EL (cell line): ENCODE results near the gene SLC43A1.

ENCODE experiments used
- DNase-seq: peaks from one replicate; pipeline ENCODE4 v3.0.0-alpha.2; 2016

SLC43A1 gene

GRCh38 chr11:57497303-57498247 lies 17.9 kb downstream of the SLC43A1 start:
- DNase-seq: no peak

DNA sequence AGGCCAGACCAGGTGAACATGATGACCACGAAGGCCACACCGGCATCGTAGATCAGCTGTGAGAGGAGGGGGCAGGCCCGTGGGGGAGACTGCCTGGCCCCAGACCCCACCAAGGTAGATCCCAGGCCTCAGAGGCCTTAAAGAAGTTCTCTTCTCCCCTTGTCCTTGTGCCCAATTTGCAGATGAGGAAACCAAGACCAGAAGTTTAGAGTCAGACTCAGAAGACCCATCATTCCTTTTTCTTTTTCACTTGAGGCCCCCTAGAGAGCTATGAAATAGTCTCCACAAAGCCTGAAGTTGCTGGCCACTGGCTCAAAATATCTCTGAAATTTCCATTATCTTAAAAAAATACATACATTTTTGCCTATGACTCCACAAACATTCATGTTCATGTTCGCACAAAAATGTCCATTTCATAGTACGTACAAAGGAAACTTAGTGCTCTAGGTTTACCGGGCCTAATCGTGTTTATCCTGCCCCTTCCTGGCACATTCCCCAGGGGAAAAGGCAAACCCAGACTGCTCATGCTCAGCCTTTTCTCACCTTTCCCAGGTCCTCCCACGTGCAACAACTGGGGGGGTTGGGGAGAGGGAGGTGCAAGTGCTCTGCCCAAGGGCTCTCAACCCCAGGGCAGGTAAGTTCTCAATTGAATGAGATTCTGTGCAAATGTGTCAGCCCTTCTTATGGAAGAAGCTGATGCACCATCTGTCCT lies 19.2 kb downstream of the SLC43A1 start:
- DNase-seq: no peak

GRCh38 chr11:57493507-57494503 lies 21.7 kb downstream of the SLC43A1 start:
- peak; percentile 31 for DNase-seq

GRCh38 chr11:57491371-57492061 lies 24.0 kb downstream of the SLC43A1 start:
- peak; percentile 44 for DNase-seq

GRCh38 chr11:57490456-57491248 lies 24.9 kb downstream of the SLC43A1 start:
- peak; percentile 43 for DNase-seq

DNA sequence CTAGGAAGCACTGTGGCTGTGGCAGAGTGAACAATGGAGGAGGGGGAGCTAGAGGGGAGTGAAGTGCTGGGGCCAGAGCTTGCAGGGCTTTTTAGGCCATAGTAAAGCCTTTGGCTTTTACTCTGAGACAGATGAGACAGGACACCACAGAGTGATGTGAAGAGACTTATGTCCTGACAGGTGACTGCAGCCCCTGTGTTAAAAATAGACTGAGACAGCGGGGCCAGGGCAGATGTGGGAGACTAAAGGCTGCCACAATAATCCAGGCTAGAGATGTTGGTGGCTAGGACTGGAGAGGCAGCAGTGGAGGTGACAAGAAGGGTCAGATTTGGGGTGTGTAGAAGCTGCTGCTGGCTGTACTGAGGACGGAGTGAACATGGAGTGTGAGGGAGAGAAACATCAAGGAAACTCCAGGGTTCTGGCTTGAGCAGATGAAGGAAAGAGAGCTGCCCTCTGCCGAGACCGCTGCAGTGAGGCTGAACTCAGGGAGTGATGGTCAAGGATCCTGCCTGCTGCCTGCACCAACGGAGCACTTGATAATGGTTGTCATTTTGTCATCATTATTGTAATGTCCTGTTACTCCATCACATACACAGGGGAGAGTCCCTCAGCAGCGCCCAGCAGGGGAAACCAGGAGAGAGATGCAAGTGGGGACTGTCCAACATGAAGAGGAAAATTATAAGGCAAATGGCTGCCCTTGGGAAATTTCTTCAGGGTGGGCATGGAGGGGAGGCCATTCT lies 27.4 kb downstream of the SLC43A1 start:
- DNase-seq: no peak

- DNase-seq: no peak
These were observed 28.3 kb downstream of the SLC43A1 start for GRCh38 chr11:57487021-57487778.

- DNase-seq: no peak
These were observed 30.1 kb downstream of the SLC43A1 start for GRCh38 chr11:57485217-57485990.

GRCh38 chr11:57484141-57484710 lies 31.3 kb downstream of the SLC43A1 start:
- no peak for DNase-seq

DNA sequence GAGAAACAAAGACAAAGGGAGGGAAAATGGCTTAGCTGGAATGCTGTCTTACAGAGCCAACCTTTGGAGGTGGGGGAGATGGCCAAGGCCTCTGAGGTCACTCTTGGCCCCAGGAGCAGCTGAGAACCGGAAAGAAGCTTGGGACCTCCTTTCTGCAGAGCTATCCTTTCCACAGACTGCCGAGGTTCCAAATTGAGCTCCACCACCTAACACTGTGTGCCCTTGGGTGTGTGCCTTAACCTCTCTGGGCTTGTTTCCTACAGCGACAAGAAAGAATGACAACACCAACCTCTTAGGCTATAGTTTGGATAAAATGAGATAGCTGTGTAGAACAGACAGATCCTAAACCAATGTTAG lies 32.0 kb downstream of the SLC43A1 start:
- DNase-seq: no peak

DNA sequence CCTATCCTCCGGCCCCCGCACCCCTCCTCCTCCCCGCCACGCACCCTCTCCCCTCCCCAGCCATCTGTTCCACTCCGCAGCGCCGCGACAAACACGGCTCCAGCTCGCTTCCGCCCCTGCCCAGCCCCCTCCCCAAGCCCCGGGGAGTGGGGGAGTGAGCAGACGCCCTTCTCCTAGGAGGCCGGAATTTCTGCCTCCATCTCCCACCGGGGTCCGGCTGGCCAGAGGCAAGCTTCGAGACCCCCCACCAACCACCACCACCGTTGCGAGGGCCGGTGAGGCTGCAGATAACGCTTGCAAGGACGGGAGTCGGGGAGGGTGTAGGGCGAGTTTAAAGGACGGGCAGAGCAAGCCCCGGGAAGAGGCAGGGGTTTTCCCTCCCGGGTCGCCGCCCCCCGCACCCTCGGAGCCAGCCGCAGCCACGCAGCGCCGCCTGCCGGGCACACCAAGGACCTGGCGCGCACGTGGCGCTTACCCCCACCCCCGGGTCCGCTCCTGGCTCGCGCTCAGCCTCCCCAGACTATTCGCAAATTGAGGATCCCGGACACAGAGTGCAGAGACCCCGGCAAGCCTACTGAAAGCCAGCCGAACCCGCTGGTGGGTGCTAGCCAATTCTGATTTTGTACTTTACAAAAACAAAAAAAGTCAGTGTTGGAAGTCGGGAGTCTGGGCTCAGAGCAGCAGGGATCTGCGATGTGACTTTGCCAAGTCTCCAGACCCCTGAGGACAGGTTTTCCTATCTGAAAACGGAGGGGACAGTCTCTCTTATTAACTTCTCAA lies 32.5 kb downstream of the SLC43A1 start:
- DNase-seq: peak; percentile 36

DNA sequence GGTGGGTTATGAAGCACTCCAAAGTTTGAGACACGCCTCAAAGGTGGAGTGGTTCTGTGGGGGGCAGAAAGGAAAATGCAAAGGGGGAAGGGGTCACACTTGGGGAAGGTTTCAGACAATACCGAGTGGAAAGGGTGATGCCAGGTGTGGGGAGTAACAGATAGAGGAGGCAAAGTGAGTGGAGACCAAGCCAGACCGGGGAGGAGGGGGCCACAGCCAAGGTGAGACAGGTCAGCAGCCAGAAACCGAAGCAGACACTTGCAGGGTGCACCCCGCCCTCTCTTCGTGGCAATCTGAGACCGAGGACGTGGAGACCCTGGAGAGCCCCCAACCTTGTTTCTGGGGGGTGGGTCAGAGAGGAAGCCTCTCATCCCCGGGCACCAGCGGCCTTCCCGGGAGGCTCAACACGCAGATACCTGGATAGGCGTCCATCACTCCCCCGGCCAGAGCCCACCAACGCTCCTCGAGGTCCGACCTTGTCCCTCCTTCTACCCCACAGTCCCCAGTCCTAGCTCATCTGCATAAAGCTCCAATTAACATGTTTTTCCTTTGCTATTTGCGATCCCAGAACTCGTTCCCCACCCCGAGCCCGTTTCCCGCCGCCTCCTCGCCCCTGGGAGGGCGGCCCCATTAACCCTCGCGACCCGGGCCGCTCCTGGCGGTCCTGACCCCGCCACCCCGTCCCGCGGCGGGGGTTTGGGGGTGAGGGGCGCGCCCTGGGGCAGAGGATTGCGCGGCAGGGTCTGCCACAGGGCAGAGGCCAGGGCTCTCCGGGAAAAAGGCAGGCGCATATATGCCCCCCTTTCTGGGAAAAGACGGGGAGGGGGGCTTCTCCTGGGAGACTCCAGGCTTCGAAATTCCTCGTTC lies 33.4 kb downstream of the SLC43A1 start:
- DNase-seq: no peak

DNA sequence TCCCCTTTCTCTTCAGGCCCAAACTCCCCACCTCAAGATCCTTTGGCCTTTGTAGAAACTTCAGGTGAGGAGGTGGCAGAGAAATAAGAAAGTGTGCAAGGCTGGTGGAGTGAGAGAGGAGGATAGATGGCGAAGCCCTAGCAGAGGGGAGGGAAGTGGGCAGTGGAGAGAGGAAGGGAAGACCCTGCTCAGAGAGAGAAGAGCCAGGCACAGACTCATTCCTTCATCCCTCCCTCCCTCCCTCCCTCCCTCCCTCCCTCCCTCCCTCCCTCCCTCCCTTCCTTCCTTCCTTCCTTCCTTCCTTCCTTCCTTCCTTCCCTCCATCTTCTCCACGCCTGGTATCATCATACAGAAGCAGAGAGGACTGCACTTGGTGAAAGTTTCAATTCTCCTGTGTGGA lies 34.2 kb downstream of the SLC43A1 start:
- no peak for DNase-seq

DNA sequence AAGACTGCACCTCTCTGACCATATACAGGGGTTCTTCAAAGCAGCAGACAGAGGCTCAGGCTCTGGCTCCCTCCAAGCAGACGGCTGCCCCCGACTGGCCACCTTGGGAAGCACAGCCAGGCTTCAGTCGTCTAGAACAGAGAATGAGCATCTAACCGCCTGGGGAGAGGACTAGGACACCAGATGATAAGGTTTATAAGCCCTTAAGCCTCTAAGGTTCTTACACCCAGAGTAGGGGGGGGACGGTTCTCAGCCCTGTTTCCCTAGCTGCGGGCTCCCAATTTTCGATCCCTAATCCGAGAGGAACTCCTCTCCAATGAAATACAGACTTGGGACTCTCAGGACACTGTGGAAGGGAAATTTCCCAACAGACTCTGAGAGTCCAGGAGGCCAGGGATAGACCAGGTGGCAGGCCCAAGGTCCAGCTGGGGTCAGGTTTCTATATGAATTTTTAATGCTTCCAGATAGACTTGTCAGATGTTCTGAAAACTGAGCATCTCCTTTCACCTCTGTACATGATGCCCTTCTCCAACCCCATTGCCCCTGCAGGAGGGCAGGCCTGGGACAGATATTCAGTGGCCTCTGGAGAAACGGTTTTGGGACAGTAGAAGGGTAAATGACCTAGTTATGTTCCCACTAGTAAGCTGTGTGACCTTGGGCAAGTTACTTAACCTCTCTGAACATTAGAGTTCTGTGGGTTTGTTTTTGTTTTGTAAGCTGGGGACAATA lies 34.9 kb downstream of the SLC43A1 start:
- DNase-seq: peak; percentile 55

DNA sequence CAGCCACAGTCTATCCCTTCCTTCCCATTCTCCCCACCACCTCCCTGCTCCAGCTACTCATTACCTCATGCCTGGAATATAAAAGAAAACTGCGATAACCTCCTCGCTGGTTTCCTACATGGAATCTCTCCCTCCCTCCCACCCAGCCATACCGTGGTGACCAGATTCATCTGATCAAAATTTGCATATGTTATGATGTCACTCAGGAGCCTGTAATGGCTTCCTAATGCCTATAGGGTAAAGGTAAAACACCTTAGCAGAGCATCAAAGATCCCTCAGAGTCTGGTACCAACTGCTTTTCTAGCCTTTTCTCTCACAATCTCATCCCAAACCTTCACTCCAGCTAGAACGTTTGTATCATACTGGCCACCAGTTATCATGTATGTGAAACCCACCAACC lies 35.6 kb downstream of the SLC43A1 start:
- DNase-seq: no peak

DNA sequence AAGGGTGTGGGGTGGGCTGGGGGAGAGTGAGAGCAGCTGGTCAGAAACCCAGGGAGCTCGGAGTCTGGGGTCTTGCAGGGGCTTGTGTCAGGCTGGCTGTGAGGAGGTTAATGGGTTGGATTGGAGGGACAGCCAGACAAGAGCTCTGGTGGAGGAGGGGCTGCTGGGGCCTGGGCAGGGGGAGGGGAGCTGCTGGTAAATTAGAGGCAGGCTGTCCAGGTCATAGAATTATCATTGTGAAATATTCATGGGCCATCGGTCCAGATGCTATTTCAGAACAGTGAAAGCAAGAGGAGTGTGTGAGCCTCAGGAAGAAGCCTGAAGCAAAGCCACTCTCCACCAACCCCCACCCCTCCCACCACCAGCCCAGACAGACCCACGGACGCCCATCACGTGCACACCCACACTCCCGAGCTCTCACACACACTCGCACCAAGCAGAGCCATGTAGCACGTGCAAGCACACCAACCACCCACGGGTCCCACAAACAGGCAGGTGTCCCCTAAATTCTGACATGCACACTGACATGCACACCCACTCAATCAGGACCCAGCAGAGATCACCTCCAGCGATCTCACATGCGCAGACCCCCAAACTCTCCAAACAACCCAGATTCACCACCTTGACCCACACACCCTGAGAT lies 36.4 kb downstream of the SLC43A1 start:
- no peak for DNase-seq
